ENCODE results near the gene TIMM23B. TPM values are rescaled to one million over a fixed set of nuclear protein-coding genes. Genes with fewer than 3 reads are reported as not detected.
"Not testable (repeated sequence)": the region's sequence is repeated elsewhere in the genome, so short reads cannot be mapped to it uniquely, and the experiment has no call there.

TIMM23B gene
- total RNA-seq, 1 donor from 2014 or later = 16.2 TPM

DNA sequence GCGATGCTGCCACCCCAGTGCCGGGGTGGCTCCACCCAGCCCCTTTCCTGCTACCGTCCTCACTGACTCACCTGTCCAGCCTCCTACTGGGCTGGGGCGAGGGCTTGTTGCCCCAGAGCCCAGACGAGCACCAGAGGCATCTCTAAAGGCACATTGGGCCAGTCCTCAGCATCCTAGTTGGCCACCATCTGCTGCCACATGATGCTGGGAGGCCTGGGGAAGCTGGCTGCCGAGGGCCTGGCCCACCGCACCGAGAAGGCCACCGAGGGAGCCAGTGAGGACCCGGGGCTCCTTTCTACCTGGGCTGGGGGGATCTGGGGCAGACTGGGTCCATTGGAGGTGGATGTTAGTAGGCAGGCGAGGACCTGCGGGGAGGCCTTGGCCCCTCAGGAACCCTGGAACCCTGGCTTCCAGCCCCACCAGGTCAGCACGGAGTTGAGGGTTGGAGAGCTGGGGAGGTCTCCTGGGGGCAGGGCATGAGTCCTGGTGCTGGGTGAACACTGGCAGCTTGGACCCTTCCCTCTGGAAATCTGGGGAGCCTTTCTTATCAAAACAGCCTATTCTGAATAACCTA, 78.7 kb downstream of the TIMM23B start:
- H3K4me1 ChIP-seq (ENCODE audit: control insufficient read depth in 3 of 3, insufficient read depth in 3 of 3, low read length in 3 of 3); H3K36me3 ChIP-seq (ENCODE audit: control insufficient read depth in 3 of 3, insufficient read depth in 3 of 3, low read length in 3 of 3); H3K27me3 ChIP-seq (ENCODE audit: control insufficient read depth in 3 of 3, insufficient read depth in 3 of 3, low read length in 3 of 3); H3K27ac ChIP-seq (ENCODE audit: low read depth, low read length); H3K9me3 ChIP-seq (ENCODE audit: control insufficient read depth in 3 of 3, low read length in 3 of 3); H3K4me3 ChIP-seq (ENCODE audit: low read length in 3 of 3); H3K9ac ChIP-seq (ENCODE audit: low read depth in 1 of 3, low read length in 3 of 3): not testable (repeated sequence)

- Histone ChIP-seq H3K27ac (ENCODE audit: low read depth, low read length) (no peak overlapping the region), H3K27me3 (ENCODE audit: control insufficient read depth in 3 of 3, insufficient read depth in 3 of 3, low read length in 3 of 3) (peaks cover 12 to 20% (median 16%) of the 10 kb centered on the region in 3 donors), H3K4me1 (ENCODE audit: control insufficient read depth in 3 of 3, insufficient read depth in 3 of 3, low read length in 3 of 3) (no peaks in the 10 kb centered on the region), H3K4me3 (ENCODE audit: low read length in 3 of 3) (no peak overlapping the region), H3K36me3 (ENCODE audit: control insufficient read depth in 3 of 3, insufficient read depth in 3 of 3, low read length in 3 of 3) (no peaks in the 10 kb centered on the region), H3K9me3 (ENCODE audit: control insufficient read depth in 3 of 3, low read length in 3 of 3) (no peaks in the 10 kb centered on the region), H3K9ac (ENCODE audit: low read depth in 1 of 3, low read length in 3 of 3) (no peak overlapping the region)
These were observed 79.8 kb downstream of the TIMM23B start for GRCh38 chr10:50021646-50022045.

Small RNA genes within 50 kb of the gene (small RNA-seq; reads per million reads assigned to genes)
- gene RNA5SP317 = not detected
- gene SNORA74C-2 = not detected

Other genes with a start within 250 kb of the TIMM23B start
- 0.52 TPM for gene OGDHL, start 179.7 kb upstream of the TIMM23B start, total RNA-seq
- 36.5 TPM for gene PARG, start within 50 bp of the TIMM23B start, total RNA-seq
- 1.0 TPM for gene AGAP6, start 46.4 kb downstream of the TIMM23B start, total RNA-seq
- gene WASHC2A, start 125.9 kb downstream of the TIMM23B start, total RNA-seq = 24.0 TPM

Data from skeletal muscle tissue (tissue), 5 donors.